GM12874 (cell line): ENCODE results near the gene NRL.

Source experiments
- TF ChIP-seq, protein P1 (sequence below): IDR thresholded peaks from 2 replicates; pipeline ENCODE4 v1.5.1; 2011; ENCODE audit warnings: low read depth, mild to moderate bottlenecking, control low read depth, low read length, moderate library complexity; ENCODE audit not compliant: insufficient read depth

NRL gene

DNA sequence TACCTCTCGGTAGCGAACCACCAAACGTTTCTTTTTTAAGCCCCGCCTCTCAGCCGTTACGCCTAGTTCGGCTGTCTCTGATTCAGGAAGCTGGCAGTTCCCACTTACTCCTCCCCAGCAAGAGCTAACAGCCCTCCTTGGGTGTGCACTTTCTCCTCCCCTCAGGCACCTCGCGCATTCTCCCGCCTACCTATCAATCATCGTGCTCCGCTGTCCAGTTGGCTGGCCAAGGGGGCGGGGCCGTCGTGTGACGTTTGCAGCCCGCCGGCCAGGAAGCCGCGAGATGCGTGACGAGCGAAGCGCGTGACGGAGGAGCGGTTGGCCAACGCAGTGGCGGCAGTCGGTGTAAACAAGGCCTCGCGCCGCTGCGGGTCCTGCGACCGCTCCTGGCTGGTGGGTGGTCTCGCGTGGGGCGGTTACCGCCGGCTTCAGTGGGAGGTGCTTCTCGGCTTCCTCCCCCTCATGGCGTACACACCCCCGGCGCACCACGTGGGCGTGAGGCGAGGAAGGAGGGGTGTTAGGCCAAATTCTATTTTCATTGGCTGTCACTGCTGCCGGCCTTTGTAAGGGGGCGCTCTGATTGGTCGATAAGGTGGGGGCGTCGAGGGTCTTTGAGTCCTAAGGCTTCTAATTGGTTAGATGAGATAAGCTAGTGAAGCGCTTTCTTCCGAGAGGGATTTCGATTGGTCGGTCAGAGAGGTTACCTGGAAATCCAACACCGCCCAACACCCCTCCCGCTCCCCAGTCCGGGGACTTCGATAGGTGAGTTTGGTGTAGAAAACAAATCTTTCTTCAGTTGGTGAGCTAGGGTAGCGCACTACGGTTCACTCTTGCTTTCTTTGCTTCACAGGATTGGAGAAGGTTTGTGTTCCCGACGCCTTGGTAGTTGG, at the start of gene NRL, which contains the start of gene DCAF11:
TSS of gene NRL (minus strand) at position 418 of the 890 bp plus-strand sequence. CDS start 32,101 bp downstream, outside the sequence.
TSS of gene DCAF11 (plus strand) at position 246 of the 890 bp plus-strand sequence. CDS start 818 bp downstream, outside the sequence.
- TF ChIP-seq, protein P1, sequence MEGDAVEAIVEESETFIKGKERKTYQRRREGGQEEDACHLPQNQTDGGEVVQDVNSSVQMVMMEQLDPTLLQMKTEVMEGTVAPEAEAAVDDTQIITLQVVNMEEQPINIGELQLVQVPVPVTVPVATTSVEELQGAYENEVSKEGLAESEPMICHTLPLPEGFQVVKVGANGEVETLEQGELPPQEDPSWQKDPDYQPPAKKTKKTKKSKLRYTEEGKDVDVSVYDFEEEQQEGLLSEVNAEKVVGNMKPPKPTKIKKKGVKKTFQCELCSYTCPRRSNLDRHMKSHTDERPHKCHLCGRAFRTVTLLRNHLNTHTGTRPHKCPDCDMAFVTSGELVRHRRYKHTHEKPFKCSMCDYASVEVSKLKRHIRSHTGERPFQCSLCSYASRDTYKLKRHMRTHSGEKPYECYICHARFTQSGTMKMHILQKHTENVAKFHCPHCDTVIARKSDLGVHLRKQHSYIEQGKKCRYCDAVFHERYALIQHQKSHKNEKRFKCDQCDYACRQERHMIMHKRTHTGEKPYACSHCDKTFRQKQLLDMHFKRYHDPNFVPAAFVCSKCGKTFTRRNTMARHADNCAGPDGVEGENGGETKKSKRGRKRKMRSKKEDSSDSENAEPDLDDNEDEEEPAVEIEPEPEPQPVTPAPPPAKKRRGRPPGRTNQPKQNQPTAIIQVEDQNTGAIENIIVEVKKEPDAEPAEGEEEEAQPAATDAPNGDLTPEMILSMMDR = no peak

DNA sequence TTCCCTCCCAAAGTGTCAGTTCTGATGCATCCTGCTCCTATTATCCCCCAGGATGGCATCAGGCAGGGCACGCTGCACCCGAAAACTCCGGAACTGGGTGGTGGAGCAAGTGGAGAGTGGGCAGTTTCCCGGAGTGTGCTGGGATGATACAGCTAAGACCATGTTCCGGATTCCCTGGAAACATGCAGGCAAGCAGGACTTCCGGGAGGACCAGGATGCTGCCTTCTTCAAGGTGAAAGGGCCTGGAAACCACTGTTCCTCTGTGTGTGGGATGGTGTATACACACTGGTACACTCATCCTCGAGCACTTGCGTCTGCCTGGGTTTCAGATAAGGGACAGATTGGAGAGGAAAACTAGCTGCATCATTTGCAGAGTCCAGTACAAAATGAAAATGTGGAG, 47.3 kb upstream of the NRL start:
- TF ChIP-seq, protein P1 = no peak

DNA sequence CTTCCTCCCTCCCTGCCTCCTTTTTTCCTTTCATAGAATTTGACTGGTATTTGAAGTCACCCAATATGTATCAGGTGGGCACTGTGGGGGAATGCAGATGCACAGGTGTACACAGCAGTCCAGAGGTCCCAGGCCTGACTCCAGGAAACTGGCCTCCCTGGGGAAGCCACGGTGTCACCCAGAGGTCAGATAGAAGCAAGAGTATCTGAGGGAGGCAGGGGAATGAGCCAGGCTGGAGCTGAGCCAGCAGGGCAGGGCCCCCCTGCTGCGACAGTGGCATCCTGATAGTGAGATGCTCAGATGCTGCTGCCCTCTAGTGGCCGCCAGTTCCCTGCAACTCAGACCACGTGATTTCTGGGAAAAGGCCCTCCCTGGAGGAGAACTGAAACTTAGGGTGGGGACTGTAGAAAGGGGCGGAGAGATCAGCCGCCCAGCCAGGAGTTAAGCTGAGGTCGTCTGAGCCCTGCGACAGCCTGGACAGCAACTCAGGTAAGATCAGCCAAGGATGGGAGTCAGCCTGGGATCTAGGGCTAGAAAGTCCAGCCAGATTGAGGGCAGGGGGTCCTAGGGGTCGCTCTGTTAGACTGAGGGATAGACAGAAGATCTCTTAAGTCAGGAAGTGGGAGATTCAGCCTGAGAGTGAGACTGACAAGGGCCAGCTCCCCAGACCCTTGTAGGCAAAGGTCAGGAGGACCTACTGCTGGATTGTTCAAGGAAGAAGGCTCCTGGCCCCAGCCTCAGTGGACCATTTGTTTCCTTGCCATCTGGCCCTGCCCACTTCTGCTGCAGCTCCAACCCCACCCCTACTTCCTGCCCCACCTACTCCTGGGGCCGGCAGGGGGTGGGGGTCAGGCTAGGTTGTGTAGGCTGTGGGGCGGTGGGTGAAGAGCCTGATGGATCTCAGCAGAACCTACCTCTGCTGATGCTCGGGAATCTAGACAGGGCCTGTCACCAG, 46.4 kb upstream of the NRL start, which contains the start of gene IRF9:
TSS of gene IRF9 (plus strand) at position 416 of the 955 bp plus-strand sequence. CDS start 880 bp downstream, outside the sequence.
- TF ChIP-seq, protein P1 = peak; percentile 88

DNA sequence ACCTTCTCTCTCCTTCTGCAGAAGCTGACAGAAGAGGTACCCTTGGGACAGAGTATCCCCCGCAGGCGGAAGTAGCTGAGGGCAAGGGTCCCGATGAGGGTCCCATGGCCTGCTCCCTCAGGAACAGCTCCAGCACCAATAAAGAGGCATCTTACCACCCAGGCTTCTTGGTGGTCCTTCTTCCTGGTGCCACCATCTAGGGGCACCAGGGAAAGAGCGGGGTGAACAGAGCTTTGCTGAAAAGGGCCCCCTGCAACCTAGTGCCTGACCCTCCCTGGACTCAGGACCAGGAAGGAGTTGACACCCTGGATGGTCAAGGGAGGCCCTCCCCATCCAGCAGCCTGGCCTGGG, 45.7 kb upstream of the NRL start:
- TF ChIP-seq, protein P1 = no peak

DNA sequence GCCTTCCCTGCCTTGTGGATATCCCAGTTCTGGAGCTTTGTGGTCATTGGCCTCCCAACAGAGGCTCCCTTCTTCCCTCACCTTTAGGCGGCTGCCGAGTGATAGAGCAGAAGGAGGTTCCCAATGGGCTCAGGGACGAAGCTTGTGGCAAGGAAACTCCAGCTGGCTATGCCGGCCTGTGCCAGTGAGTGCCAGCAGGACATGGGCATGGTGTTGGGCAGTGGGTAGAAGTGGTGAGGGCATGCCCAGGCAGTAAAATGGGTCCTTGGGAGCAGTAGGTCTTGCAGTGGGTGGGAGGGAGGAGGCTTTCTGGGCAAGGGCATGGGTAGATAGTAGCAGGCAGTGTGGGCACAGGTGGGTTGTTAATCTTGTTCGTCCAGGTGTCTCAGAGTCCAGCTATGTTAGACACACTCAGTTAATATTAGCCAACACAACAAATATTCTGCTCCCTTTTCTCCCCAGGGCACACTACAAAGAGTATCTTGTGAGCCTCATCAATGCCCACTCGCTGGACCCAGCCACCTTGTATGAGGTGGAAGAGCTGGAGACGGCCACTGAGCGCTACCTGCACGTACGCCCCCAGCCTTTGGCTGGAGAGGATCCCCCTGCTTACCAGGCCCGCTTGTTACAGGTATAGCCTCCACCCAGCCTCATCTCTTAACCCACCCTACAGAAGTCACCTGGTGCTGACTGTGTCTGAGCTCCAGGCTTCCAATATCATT, 45.2 kb upstream of the NRL start:
- TF ChIP-seq, protein P1 = no peak

DNA sequence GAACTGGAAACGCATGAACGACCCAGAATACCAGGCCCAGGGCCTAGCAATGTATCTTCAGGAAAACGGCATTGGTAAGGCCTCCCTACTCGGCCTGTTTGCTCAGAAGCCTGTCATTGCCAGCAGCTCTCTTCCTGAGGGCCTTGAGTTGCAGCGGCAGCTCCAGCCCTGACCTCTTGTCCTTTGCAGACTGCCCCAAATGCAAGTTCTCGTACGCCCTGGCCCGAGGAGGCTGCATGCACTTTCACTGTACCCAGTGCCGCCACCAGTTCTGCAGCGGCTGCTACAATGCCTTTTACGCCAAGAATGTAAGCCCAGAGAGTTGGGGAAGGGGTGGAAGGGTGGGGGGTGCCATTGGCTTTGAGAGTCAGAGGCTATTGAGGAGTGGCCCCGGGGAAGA, 42.6 kb upstream of the NRL start:
- TF ChIP-seq, protein P1 = no peak
